EL (cell line): Measurements from ENCODE around the gene ZNF845.
"Not testable (repeated sequence)": the region's sequence is repeated elsewhere in the genome, so short reads cannot be mapped to it uniquely, and the experiment has no call there.

Experiments used
- DNase-seq: peaks from one replicate; pipeline ENCODE4 v3.0.0-alpha.2; 2016

The ZNF845 gene

DNA sequence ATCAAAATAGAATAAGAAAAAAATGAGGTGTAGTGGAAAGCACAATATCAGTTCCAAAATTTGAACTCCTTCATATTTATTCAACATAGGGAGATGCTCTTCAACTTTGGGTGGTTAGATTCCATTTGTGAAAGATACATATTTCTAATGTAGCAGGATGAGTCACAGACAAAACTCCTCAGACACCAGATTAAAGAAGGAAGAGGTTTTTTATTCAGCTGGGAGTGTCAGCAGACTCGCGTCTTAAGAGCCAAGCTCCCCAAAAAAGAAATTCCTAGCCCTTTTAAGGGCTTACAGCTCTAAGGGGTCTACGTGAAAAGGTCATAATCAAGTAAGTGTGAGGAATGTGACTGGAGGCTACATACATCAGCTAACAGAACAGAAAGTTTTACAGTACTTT is 54.6 kb downstream of the ZNF845 start:
- peak; percentile 22 for DNase-seq

- DNase-seq: no peak
These were observed 55.4 kb downstream of the ZNF845 start for GRCh38 chr19:53388904-53389303.

DNA sequence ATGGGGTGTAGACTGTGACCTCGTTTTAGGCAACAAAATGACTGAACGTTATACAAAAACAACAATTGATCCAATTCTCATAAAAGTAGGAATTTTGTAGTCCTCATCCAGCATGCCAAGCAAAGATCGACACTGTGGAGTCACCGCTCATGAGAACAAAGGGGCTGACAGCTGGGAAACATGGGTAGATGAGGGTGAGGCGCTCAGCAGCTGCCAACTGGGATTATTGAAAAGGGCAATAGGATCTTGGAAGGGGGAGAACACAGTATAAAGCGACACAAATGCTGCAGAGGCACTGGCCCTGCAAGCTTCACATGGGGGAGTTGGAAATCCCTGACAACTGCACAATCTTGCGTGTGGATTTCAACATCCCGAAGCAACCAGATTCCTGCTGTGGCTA is 56.0 kb downstream of the ZNF845 start:
- DNase-seq: no peak

DNA sequence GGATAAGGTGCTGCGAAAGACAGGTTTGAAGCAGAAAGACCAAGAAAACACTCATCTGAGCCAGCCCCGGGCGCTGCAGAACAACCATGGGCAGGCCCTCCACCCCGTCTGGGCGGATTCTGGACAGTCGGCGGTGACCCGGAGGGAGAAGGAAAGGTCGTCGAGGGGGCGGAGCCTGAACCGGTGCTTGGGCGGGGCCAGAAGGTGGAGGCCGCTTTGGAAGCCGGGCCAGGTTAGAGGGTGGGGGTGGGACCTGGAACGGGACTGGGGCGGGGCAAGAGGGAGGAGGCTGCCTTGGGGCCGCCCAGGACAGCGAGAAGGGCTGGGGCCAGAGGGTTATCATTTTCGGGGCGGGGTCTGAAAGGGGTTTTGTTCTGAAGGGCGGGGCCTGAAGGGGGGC is 56.4 kb downstream of the ZNF845 start:
- no peak for DNase-seq

- peak; percentile 84 for DNase-seq
These were observed 61.0 kb downstream of the ZNF845 start for GRCh38 chr19:53394522-53394973.

GRCh38 chr19:53394974-53395839 is 61.7 kb downstream of the ZNF845 start, which contains the start of gene ZNF765:
Gene ZNF765, plus strand, starts transcription at chr19:53395149. Its CDS starts 2,867 bp downstream, at chr19:53398016.
- peak; percentile 93 for DNase-seq

DNA sequence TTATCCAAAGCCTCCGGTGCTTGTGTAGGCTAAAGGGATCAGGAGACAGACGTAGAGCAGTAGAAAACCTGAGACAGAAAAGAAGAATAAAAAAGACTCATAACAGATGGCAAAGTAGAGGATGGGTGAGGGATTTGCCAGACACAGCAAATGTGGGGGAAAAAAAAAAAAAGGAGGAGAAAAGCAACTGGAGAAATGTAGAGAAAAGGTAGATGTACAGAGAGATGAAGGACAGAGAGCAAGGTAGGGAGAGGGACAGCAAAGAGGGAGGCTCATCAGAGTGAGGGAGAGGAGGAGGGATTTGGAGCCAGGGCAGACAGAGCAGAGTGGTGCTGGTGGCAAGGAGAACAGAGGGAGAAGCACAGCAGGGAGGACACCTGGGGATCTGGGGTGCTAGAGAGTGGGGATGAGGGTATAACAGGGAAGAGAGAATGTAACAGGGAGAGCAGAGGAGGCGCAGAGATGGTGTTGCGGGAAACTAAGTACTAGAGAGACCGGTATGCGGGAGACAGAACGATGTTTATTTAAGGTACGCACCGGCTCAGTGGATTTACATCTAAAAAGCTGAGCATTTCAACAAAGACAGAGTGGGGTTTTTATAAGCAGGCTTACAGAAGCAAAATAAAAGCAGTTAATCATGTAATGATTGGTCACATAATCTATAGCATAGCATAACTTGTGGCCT is 62.4 kb downstream of the ZNF845 start:
- DNase-seq: not testable (repeated sequence)

DNA sequence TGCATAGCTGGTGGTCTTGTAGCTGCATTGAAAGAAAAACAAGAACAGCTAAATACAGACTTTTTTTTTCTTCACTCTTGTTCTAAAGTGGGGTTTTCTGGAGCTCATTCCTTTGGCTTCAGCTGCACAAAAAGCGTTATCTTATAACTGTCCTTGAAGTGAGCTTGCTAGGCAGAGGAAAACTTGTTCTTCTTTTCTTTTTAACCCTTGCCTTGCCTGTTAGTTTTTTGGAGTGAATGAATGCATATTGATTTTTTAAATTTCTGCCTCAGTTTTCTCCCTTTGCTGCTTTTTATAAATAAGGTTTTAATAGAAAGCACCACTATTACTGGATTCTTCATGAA is 62.9 kb downstream of the ZNF845 start:
- DNase-seq: no peak

GRCh38 chr19:53397918-53398317 is 64.4 kb downstream of the ZNF845 start:
- DNase-seq: not testable (repeated sequence)
